SU-DHL-6 (cell line): Measurements from ENCODE around the gene GATD1.

Experiments
- H2AFZ ChIP-seq: fragments of 200-600 bp; sonication (generic); 2 replicates; pipeline ENCODE4 v1.6.1; 2014; ENCODE audit warnings: low read depth, mild to moderate bottlenecking, moderate library complexity, mixed read lengths, antibody characterized with exemption, low read length; ENCODE audit not compliant: severe bottlenecking
- H3F3A ChIP-seq: fragments of 200-600 bp; shearing (Covaris generic); 2 replicates; pipeline ENCODE4 v1.6.0; 2016; ENCODE audit warnings: antibody characterized with exemption, mild to moderate bottlenecking; ENCODE audit not compliant: insufficient read depth
- H3K27ac ChIP-seq: fragments of 200-600 bp; sonication (generic); 2 replicates; pipeline ENCODE4 v1.5.1; 2016; ENCODE audit warnings: low read depth, mild to moderate bottlenecking, low read length, moderate library complexity, mixed read lengths
- H3K27me3 ChIP-seq: fragments of 200-600 bp; sonication (generic), shearing (Covaris generic); 2 replicates; pipeline ENCODE4 v1.6.0; 2014; ENCODE audit warnings: mild to moderate bottlenecking, low read length
- H3K36me3 ChIP-seq: fragments of 200-600 bp; sonication (generic); 2 replicates; pipeline ENCODE4 v1.6.1; 2014; ENCODE audit warnings: mild to moderate bottlenecking, low read length, mixed read lengths
- H3K4me2 ChIP-seq: fragments of 300-600, 200-600 bp; shearing (Covaris generic), sonication (generic); 2 replicates; pipeline ENCODE4 v1.6.0; 2014; ENCODE audit warnings: low read length, low read depth, mild to moderate bottlenecking; ENCODE audit not compliant: poor library complexity, severe bottlenecking
- H3K4me3 ChIP-seq: fragments of 200-600 bp; sonication (generic); 2 replicates; pipeline ENCODE4 v1.5.1; 2014; ENCODE audit warnings: antibody characterized with exemption, low read length, mild to moderate bottlenecking, mixed read lengths; ENCODE audit not compliant: insufficient read depth, poor library complexity, severe bottlenecking
- H3K79me2 ChIP-seq: fragments of 200-600 bp; sonication (generic); 2 replicates; pipeline ENCODE4 v1.6.1; 2014; ENCODE audit warnings: mild to moderate bottlenecking, low read length, moderate library complexity; ENCODE audit not compliant: insufficient read depth
- H3K9ac ChIP-seq: fragments of 200-600 bp; sonication (generic); 2 replicates; pipeline ENCODE4 v1.7.0; 2014; ENCODE audit warnings: mild to moderate bottlenecking, low read length
- H3K9me2 ChIP-seq: fragments of 200-600 bp; sonication (generic); replicated peaks from 2 replicates; pipeline ENCODE4 v1.6.1; 2014; ENCODE audit warnings: low read length; ENCODE audit not compliant: insufficient read depth
- H3K9me3 ChIP-seq: fragments of 200-600 bp; sonication (generic); 2 replicates; pipeline ENCODE4 v1.6.1; 2014; ENCODE audit warnings: low read length, mixed read lengths; ENCODE audit not compliant: insufficient read depth
- H4K20me1 ChIP-seq: fragments of 200-600 bp; sonication (generic); 2 replicates; pipeline ENCODE4 v1.6.1; 2014; ENCODE audit warnings: low read depth, mild to moderate bottlenecking, antibody characterized with exemption, low read length, moderate library complexity, mixed read lengths
- EZH2phosphoT487 ChIP-seq: fragments of 200-600 bp; sonication (generic), shearing (Covaris generic); conservative IDR thresholded peaks from 2 replicates; pipeline ENCODE4 v1.6.1; 2018; ENCODE audit warnings: mild to moderate bottlenecking, antibody characterized with exemption, low read length, moderate library complexity, mixed read lengths
- TF ChIP-seq, protein P1 (sequence below): fragments of 200-600 bp; sonication (generic); IDR thresholded peaks from one replicate; pipeline ENCODE4 v1.5.1; 2017; ENCODE audit warnings: antibody characterized with exemption, mild to moderate bottlenecking, low read length, moderate library complexity; ENCODE audit not compliant: insufficient read depth, poor library complexity, severe bottlenecking

Gene GATD1

DNA sequence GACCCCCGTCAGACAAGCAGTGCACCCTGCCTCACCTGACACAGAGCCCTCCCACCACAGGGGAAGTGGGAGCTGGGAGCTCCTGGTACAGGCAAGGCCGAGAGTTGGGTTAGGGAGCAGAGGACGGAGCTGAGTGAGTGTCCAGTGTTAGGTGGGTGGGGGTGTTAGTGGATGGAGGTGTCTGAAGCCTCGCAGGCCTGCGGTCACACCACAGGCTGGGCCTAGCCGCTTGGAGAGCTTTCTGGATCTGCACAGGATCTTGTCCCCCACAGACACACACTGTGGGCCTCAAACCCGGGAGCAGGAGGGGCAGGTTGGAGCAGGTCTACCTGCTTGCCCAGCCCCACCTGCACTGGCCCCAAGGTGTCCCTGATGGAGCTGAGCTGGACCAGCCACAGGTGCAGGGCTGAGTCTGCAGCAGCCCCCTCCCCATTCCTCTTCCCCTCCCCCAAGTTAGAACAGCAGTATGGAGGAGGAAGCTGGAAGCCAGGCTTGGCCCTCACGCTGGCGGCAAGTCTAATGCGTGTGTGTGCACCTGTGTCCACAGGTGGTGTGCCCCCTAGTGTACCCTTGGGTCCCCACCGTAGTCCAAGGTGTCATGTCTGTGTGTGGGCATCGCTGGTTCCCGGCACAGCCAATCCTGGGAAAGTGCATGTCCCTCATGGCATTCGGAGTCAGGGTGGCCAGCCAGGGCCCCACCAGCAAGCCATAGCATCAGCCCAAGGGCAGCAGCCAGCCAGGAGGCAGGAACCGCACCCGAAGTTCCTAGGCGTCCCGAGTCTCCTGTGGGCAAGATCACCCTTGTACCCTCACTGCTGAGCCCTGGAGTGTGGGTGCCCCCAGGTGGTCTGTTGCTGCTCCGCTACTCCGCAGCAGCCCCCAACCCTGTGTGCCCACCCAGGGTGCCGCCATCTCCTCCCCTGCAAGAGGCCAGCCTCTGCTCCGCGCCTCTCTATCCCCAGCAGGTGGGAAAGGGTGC lies 2.0 kb upstream of the GATD1 start:
- Histone ChIP-seq H3K4me3 (no peak overlapping the region), H3K36me3 (no peaks in the 10 kb centered on the region), H3K9ac (no peak overlapping the region), H3K27me3 (no peaks in the 10 kb centered on the region), H3K4me2 (peak overlapping the region; percentile 76), H3K9me2 (no peaks in the 10 kb centered on the region), H3F3A (0 out of 2 replicates have a peak, but pooled peaks cover under 1% of the 10 kb centered on the region), H3K79me2 (peaks cover 38% of the 10 kb centered on the region), H3K27ac (no peak overlapping the region), H2AFZ (no peak overlapping the region), H4K20me1 (no peaks in the 10 kb centered on the region), H3K9me3 (no peaks in the 10 kb centered on the region)
- TF ChIP-seq, protein P1, sequence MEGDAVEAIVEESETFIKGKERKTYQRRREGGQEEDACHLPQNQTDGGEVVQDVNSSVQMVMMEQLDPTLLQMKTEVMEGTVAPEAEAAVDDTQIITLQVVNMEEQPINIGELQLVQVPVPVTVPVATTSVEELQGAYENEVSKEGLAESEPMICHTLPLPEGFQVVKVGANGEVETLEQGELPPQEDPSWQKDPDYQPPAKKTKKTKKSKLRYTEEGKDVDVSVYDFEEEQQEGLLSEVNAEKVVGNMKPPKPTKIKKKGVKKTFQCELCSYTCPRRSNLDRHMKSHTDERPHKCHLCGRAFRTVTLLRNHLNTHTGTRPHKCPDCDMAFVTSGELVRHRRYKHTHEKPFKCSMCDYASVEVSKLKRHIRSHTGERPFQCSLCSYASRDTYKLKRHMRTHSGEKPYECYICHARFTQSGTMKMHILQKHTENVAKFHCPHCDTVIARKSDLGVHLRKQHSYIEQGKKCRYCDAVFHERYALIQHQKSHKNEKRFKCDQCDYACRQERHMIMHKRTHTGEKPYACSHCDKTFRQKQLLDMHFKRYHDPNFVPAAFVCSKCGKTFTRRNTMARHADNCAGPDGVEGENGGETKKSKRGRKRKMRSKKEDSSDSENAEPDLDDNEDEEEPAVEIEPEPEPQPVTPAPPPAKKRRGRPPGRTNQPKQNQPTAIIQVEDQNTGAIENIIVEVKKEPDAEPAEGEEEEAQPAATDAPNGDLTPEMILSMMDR: no peak
- no peak for TF ChIP-seq EZH2phosphoT487

DNA sequence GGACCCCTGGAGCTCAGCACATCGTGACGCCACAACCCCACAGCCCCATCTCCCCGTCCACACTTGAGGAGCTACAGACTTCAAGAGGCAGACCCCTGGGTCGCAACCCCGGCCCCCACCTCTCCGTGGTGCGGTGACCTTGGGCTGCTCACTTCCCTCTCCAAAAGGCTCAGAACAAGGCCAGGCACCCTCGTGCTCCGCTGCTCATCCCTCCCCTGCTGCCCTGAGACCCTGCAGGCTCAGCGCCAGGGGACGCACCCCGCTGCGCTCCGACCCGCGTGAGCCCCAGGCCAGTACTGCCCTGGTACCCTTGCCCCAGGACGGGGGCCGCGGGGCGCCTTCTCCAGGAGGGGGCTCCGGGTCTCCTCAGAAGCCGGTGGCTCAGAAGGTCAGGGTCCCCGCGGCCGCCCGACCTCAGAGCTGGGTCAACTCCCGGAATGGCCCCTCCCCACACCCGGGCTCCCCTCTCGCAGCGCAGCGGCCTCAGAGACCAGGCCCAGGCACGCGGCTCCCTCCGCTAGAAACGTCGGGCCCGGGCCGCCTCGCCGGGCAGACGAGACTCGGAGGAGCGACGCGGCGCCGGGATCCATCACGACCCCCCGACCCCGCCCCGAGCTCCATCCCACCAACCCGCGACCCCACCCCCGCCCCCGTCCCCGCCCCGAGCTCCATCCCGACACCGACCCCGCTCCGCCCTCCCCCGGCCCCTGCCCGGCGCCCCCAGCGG lies 563 bp downstream of the GATD1 start:
- H3K27me3 ChIP-seq: no peaks in the 10 kb centered on the region
- peak overlapping the region; percentile 93 for H3K4me2 ChIP-seq
- peak overlapping the region; percentile 25 for H2AFZ ChIP-seq
- peak overlapping the region; percentile 99 for H3K4me3 ChIP-seq
- no peaks in the 10 kb centered on the region for H3F3A ChIP-seq
- peak overlapping the region; percentile 100 for H3K9ac ChIP-seq
- H3K79me2 ChIP-seq: peaks cover 56% of the 10 kb centered on the region
- no peaks in the 10 kb centered on the region for H3K36me3 ChIP-seq
- H3K9me2 ChIP-seq: no peaks in the 10 kb centered on the region
- no peaks in the 10 kb centered on the region for H4K20me1 ChIP-seq
- TF ChIP-seq EZH2phosphoT487: no peak
- TF ChIP-seq, protein P1: no peak
- no peaks in the 10 kb centered on the region for H3K9me3 ChIP-seq
- H3K27ac ChIP-seq: peak overlapping the region; percentile 77

DNA sequence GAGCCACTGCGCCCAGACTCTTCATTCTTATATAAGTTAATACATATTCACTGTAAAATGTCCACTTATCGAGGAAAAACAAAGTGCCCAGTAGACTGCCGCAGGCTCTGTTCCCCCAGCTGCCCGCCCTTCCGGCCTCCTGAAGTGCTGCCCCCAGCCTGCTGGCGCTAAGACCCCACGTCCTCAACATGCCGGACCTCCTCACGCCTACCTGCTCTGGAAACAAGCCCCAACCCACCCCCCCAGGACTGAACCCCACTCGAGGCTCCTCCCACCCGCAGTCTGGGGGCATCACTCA lies 1.1 kb downstream of the GATD1 start:
- Histone ChIP-seq H3K4me2 (peak overlapping the region; percentile 93), H3K9ac (peak overlapping the region; percentile 100), H3K9me3 (no peaks in the 10 kb centered on the region), H3F3A (no peaks in the 10 kb centered on the region), H3K79me2 (peaks cover 56% of the 10 kb centered on the region), H3K4me3 (peak overlapping the region; percentile 99), H3K27me3 (no peaks in the 10 kb centered on the region), H2AFZ (no peak overlapping the region), H3K27ac (peak overlapping the region; percentile 57; the same call in 1 of the 2 replicates), H4K20me1 (no peaks in the 10 kb centered on the region), H3K36me3 (no peaks in the 10 kb centered on the region), H3K9me2 (no peaks in the 10 kb centered on the region)
- TF ChIP-seq, protein P1: no peak
- TF ChIP-seq EZH2phosphoT487: no peak
